Activated CD4-positive, alpha-beta memory T cell treated with anti-CD3 and anti-CD28 coated beads, Interleukin-2, amount 10 ng/mL, durations not matched to agents 7 days and 5 days (primary cell): Measurements from ENCODE around the gene DYNLT5. TPM values are rescaled to one million over a fixed set of nuclear protein-coding genes. Genes with fewer than 3 reads are reported as not detected.

ENCODE experiments used
- total RNA-seq, 2 experiments: library from RNA; stranded (reverse); gene quantifications; one replicate each; pipeline ENCODE4 v1.2.3, GENCODE V29; 2021

DYNLT5 gene
- total RNA-seq, 2 experiments from 2014 or later = not detected

Other genes with a start within 250 kb of the DYNLT5 start
- under 1 TPM in 1 of 2 experiments, not detected in 1; 0.08 TPM for gene SGIP1, start 218.3 kb upstream of the DYNLT5 start, total RNA-seq
- gene INSL5, start 48.8 kb downstream of the DYNLT5 start, total RNA-seq = not detected
- 1 to 10 TPM; 1.4 to 2.7 TPM for gene DNAI4, start 172.4 kb downstream of the DYNLT5 start, total RNA-seq
- gene MIER1, start 172.5 kb downstream of the DYNLT5 start, total RNA-seq = 10 to 100 TPM; 61.7 to 62.0 TPM